Naive thymus-derived CD4-positive, alpha-beta T cell (primary cell): Measurements from ENCODE around the gene DLG2. TPM values are rescaled to one million over a fixed set of nuclear protein-coding genes. Genes with fewer than 3 reads are reported as not detected.

ENCODE experiments used
- ATAC-seq: fragments of 150-1000 bp; cut with Tn5 transposase; 2 replicates; pipeline ENCODE4 v1.10.0; 2021; ENCODE audit warnings: mild to moderate bottlenecking, moderate library complexity
- CTCF ChIA-PET: fragments of 350-600 bp; sonication (Branson Sonifier 250); formaldehyde crosslinking; loops from one replicate; lab custom pipeline; 2021; ENCODE audit warnings: antibody characterized with exemption; lab: Charles Lee
- POLR2A ChIA-PET: fragments of 350-600 bp; sonication (Branson Sonifier 250); formaldehyde crosslinking; loops from one replicate; lab custom pipeline; 2021; ENCODE audit warnings: antibody characterized with exemption, inconsistent platforms; lab: Charles Lee
- DNase-seq, 9 donors: peaks; one replicate each; pipeline versions ENCODE4 v3.0.0 to v3.0.0-alpha.2; 2020 to 2022; ENCODE audit warnings: mixed read lengths in 1 of 9
- H3K27ac ChIP-seq: one replicate; pipeline ENCODE4 v1.7.0; 2013; ENCODE audit warnings: mild to moderate bottlenecking, low read depth, low read length, moderate library complexity
- H3K27me3 ChIP-seq, 2 donors: one replicate each; pipeline ENCODE4 v1.7.0; 2013; ENCODE audit warnings: low read length in 2 of 2, mild to moderate bottlenecking in 2 of 2, moderate library complexity in 2 of 2; ENCODE audit not compliant: control insufficient read depth in 2 of 2, insufficient read depth in 2 of 2
- H3K36me3 ChIP-seq, 3 experiments: 1 replicate in 2 of 3; 2 replicates in 1 of 3; pipeline ENCODE4 v1.7.0; 2013; ENCODE audit warnings: low read length in 3 of 3, mild to moderate bottlenecking in 3 of 3, moderate library complexity in 1 of 3; ENCODE audit not compliant: insufficient read depth in 3 of 3, control insufficient read depth in 2 of 3
- H3K4me1 ChIP-seq, 2 donors: one replicate each; pipeline ENCODE4 v1.7.0; 2013; ENCODE audit warnings: low read length in 2 of 2, mild to moderate bottlenecking in 2 of 2, moderate library complexity in 1 of 2; ENCODE audit not compliant: control insufficient read depth in 2 of 2, insufficient read depth in 2 of 2
- H3K4me3 ChIP-seq: 2 replicates; pipeline ENCODE4 v1.7.0; 2013; ENCODE audit warnings: mild to moderate bottlenecking, low read length
- H3K9me3 ChIP-seq, 3 experiments: 1 replicate in 2 of 3; 2 replicates in 1 of 3; pipeline ENCODE4 v1.7.0; 2013; ENCODE audit warnings: low read length in 3 of 3; ENCODE audit not compliant: control insufficient read depth in 2 of 3
- H3K27ac Mint-ChIP-seq, 9 donors: one replicate each; pipeline ENCODE4 v1.8.0; 2020 to 2022; ENCODE audit warnings: mixed read lengths in 9 of 9, mild to moderate bottlenecking in 8 of 9, moderate library complexity in 5 of 9, inconsistent platforms in 2 of 9
- H3K27me3 Mint-ChIP-seq, 5 donors: one replicate each; pipeline ENCODE4 v1.8.0; 2021 to 2022; ENCODE audit warnings: mixed read lengths in 5 of 5, mild to moderate bottlenecking in 1 of 5
- H3K36me3 Mint-ChIP-seq, 5 donors: one replicate each; pipeline ENCODE4 v1.8.0; 2020 to 2022; ENCODE audit warnings: mixed read lengths in 5 of 5, mild to moderate bottlenecking in 3 of 5, inconsistent platforms in 1 of 5
- H3K4me1 Mint-ChIP-seq, 7 donors: one replicate each; pipeline ENCODE4 v1.8.0; 2020 to 2022; ENCODE audit warnings: mixed read lengths in 7 of 7, mild to moderate bottlenecking in 3 of 7, inconsistent platforms in 1 of 7
- H3K4me3 Mint-ChIP-seq, 10 donors: one replicate each; pipeline ENCODE4 v1.8.0; 2020 to 2022; ENCODE audit warnings: mild to moderate bottlenecking in 10 of 10, mixed read lengths in 10 of 10, moderate library complexity in 6 of 10, inconsistent platforms in 2 of 10
- H3K9me3 Mint-ChIP-seq, 11 donors: one replicate each; pipeline ENCODE4 v1.8.0; 2020 to 2022; ENCODE audit warnings: mixed read lengths in 11 of 11, mild to moderate bottlenecking in 4 of 11, inconsistent platforms in 1 of 11, moderate library complexity in 1 of 11
- intact Hi-C, 2 donors: fragments of 100-400 bp; cut with micrococcal nuclease; formaldehyde crosslinking; loops; one replicate each; pipeline ENCODE4 v1.15.1; 2023
- polyA plus RNA-seq, 2 donors: library from polyadenylated mRNA; unstranded; fragments of 300-500 nt; fragmentation: Illumina TruSeq; gene quantifications; one replicate each; pipeline ENCODE4 v1.2.3, GENCODE V29; 2021
- total RNA-seq, 6 experiments: library from RNA in 5 of 6; stranded (reverse) in 5 of 6; gene quantifications; 1 replicate in 5 of 6; 2 replicates in 1 of 6; pipeline ENCODE4 v1.2.3 and lab custom pipeline; 2021 to 2026

The DLG2 gene
- total and polyA plus RNA-seq, 7 experiments from 2014 or later: 0.64 to 6.1 (median 3.7) TPM

DNA sequence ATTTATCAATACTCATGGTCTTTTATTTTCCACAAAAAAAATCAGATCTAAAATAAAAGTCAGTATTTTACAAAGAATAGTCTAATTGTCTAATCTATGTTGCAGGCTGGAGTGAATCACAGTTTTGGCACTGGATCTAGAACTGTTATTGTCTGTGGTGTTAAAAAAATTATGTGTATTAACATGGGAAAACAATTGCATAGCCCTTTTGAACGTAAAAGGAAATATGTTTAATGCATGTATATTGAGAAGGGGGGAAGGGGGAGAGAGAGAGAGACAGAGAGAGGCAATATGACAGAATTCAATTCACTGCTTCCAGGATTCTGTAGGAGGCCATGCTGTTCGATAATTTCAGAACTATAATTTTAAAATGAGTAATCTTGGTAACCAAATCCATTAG lies 2016.1 kb downstream of the DLG2 start:
- ATAC-seq: no peak
- Mint-ChIP-seq H3K27ac (no peak overlapping the region), H3K4me3 (no peak overlapping the region), H3K36me3 (no peaks in the 10 kb centered on the region), H3K27me3 (peaks cover 0 to 8% (median 0%) of the 10 kb centered on the region in 5 donors), H3K9me3 (peaks cover 0 to 7% (median 0%) of the 10 kb centered on the region in 11 donors), H3K4me1 (no peaks in the 10 kb centered on the region)
- Histone ChIP-seq H3K4me3 (no peak overlapping the region), H3K27me3 (no peaks in the 10 kb centered on the region), H3K36me3 (no peaks in the 10 kb centered on the region), H3K9me3 (no peaks in the 10 kb centered on the region), H3K27ac (no peak overlapping the region), H3K4me1 (no peaks in the 10 kb centered on the region)
- intact Hi-C loops: no loop called here
- no peak for DNase-seq
- CTCF ChIA-PET: no interaction called here
- POLR2A ChIA-PET: no interaction called here

GRCh38 chr11:83609191-83609590 lies 2018.0 kb downstream of the DLG2 start:
- ChIA-PET CTCF (no interaction called here), POLR2A (no interaction called here)
- no peaks in the 10 kb centered on the region for H3K4me1 Mint-ChIP-seq
- no peaks in the 10 kb centered on the region for H3K4me1 ChIP-seq
- H3K27ac ChIP-seq: no peak overlapping the region
- no peak for ATAC-seq
- H3K4me3 ChIP-seq: no peak overlapping the region
- H3K36me3 Mint-ChIP-seq: no peaks in the 10 kb centered on the region
- no peaks in the 10 kb centered on the region for H3K27me3 ChIP-seq
- peaks cover 0 to 7% (median 0%) of the 10 kb centered on the region in 11 donors for H3K9me3 Mint-ChIP-seq
- H3K36me3 ChIP-seq: no peaks in the 10 kb centered on the region
- no peaks in the 10 kb centered on the region for H3K9me3 ChIP-seq
- H3K27ac Mint-ChIP-seq: no peak overlapping the region
- intact Hi-C loops: no loop called here
- peaks cover 0 to 8% (median 0%) of the 10 kb centered on the region in 5 donors for H3K27me3 Mint-ChIP-seq
- DNase-seq: no peak
- no peak overlapping the region for H3K4me3 Mint-ChIP-seq

DNA sequence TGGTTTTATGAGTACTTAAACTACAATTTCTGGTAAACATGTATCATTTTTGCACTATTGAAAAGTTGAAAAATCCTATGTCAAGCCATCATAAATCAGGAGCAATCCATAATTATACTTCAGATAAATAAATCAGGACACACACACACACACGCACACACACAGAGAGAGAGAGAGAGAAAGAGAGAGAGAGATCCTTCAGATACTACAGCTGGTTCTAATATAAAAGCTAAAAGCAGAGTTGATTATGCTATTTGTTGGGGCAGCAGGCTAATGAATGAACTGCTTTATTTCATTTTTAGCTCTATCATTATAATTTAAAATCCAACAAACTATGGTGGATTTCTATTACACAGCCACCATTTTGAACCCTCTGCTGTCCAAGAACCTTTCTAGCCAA lies 2018.6 kb downstream of the DLG2 start:
- Histone ChIP-seq H3K27me3 (no peaks in the 10 kb centered on the region), H3K36me3 (no peaks in the 10 kb centered on the region), H3K4me3 (no peak overlapping the region), H3K4me1 (no peaks in the 10 kb centered on the region), H3K9me3 (no peaks in the 10 kb centered on the region), H3K27ac (no peak overlapping the region)
- Mint-ChIP-seq H3K27me3 (peaks cover 0 to 8% (median 0%) of the 10 kb centered on the region in 5 donors), H3K9me3 (peaks cover 0 to 7% (median 1%) of the 10 kb centered on the region in 11 donors), H3K4me3 (no peak overlapping the region), H3K4me1 (no peaks in the 10 kb centered on the region), H3K27ac (no peak overlapping the region), H3K36me3 (no peaks in the 10 kb centered on the region)
- ChIA-PET CTCF (no interaction called here), POLR2A (no interaction called here)
- intact Hi-C loops: no loop called here
- no peak for ATAC-seq
- DNase-seq: no peak

DNA sequence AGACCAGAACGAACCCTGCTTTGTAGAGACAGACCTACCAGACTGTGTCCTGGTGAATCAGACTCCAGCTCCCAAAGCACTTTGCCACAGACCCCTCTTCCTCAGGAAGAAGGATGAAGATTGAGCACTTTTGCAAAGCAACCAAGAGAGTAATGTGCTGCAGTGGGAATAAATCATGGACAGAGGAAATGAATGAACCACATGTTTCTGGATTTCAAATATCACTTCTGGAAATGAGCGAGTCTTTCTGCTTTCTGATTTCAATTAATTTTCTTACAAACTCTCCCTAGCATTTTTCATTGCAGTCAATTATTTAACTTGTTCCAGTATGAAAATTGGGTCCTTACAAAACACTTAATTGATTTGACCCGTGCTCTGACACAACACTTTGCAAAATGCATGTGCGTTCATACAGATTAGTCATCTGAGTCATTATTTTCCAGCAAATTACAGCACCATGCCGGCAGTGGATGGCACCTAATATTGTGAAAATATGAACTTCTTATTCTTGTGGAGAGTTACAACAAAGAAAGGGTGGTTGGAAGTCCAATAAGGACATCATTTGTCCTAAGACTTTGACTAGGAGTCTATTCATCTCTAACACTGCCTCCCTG lies 2025.1 kb downstream of the DLG2 start:
- H3K9me3 ChIP-seq: no peaks in the 10 kb centered on the region
- no peaks in the 10 kb centered on the region for H3K36me3 Mint-ChIP-seq
- peaks cover 0 to 11% (median 0%) of the 10 kb centered on the region in 11 donors for H3K9me3 Mint-ChIP-seq
- H3K4me1 Mint-ChIP-seq: no peaks in the 10 kb centered on the region
- no peak overlapping the region for H3K4me3 Mint-ChIP-seq
- H3K4me1 ChIP-seq: no peaks in the 10 kb centered on the region
- H3K27ac Mint-ChIP-seq: no peak overlapping the region
- intact Hi-C loops: no loop called here
- no peak overlapping the region for H3K27ac ChIP-seq
- ATAC-seq (no peak), DNase-seq (no peak)
- ChIA-PET CTCF (no interaction called here), POLR2A (no interaction called here)
- peaks cover 0 to 3% (median 0%) of the 10 kb centered on the region in 5 donors for H3K27me3 Mint-ChIP-seq
- no peaks in the 10 kb centered on the region for H3K27me3 ChIP-seq
- no peaks in the 10 kb centered on the region for H3K36me3 ChIP-seq
- no peak overlapping the region for H3K4me3 ChIP-seq

DNA sequence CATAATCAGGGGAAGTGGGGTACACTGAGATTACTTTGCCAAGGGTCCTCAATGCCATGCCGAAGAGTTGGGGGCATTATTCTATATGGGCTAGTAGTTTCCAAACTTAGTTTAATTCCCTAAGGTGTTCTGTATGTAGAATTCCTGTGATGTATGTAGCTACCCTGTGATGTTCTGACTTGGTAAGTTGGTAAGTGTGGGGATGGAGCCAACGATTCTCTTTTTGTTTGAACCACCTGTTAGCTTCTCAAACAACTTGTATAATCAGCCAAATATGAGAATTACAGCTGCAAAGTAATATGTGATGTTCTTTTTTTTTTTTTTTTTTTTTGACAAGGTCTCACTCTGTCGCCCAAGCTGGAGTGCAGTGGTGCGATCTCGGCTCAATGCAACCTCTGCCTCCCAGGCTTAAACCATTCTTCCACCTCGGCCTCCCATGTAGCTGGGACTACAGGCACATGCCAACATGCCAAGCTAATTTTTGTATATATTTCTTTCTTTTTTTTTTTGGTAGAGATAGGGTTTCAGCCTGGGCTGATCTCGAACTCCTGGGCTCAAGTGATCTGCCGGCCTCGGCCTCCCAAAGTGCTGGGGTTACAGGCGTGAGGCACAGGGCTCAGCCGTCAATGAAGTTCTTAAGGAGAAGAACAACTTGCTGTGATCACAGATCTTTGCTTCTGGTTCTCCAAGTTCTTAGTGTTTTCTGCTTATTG lies 2025.8 kb downstream of the DLG2 start:
- H3K9me3 ChIP-seq: no peaks in the 10 kb centered on the region
- H3K27ac ChIP-seq: no peak overlapping the region
- Mint-ChIP-seq H3K9me3 (peaks cover 0 to 11% (median 0%) of the 10 kb centered on the region in 11 donors), H3K27ac (no peak overlapping the region), H3K27me3 (peaks cover 0 to 3% (median 0%) of the 10 kb centered on the region in 5 donors), H3K36me3 (no peaks in the 10 kb centered on the region), H3K4me3 (no peak overlapping the region), H3K4me1 (no peaks in the 10 kb centered on the region)
- ChIA-PET CTCF (no interaction called here), POLR2A (no interaction called here)
- no peak for DNase-seq
- H3K36me3 ChIP-seq: no peaks in the 10 kb centered on the region
- intact Hi-C loops: no loop called here
- no peak overlapping the region for H3K4me3 ChIP-seq
- H3K4me1 ChIP-seq: no peaks in the 10 kb centered on the region
- ATAC-seq: no peak
- H3K27me3 ChIP-seq: no peaks in the 10 kb centered on the region

DNA sequence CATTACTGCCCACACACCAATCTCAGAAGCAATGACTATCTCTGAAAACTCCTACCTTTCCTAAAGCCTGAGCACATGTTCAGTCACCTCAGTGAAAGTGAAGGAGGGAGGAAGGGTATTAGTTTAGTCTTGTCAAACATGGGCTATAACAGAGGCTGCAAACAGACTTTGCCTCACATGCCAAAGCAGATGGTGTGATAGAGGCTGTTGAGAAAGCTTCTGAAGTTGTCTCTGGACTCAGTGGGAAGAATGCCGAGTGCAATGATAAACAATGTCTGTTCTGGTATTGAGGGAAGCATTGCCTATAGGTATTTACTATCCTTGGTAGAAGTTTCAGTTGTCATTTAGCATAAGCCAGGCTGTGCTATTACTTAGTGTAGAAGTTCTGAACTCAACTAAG lies 2026.5 kb downstream of the DLG2 start:
- DNase-seq (no peak), ATAC-seq (no peak)
- intact Hi-C loops: no loop called here
- Histone ChIP-seq H3K4me3 (no peak overlapping the region), H3K4me1 (no peaks in the 10 kb centered on the region), H3K9me3 (no peaks in the 10 kb centered on the region), H3K36me3 (no peaks in the 10 kb centered on the region), H3K27me3 (no peaks in the 10 kb centered on the region), H3K27ac (no peak overlapping the region)
- Mint-ChIP-seq H3K9me3 (peaks cover 0 to 11% (median 0%) of the 10 kb centered on the region in 11 donors), H3K4me3 (no peak overlapping the region), H3K4me1 (no peaks in the 10 kb centered on the region), H3K27ac (no peak overlapping the region), H3K36me3 (no peaks in the 10 kb centered on the region), H3K27me3 (peaks cover 0 to 3% (median 0%) of the 10 kb centered on the region in 5 donors)
- ChIA-PET POLR2A (no interaction called here), CTCF (no interaction called here)

DNA sequence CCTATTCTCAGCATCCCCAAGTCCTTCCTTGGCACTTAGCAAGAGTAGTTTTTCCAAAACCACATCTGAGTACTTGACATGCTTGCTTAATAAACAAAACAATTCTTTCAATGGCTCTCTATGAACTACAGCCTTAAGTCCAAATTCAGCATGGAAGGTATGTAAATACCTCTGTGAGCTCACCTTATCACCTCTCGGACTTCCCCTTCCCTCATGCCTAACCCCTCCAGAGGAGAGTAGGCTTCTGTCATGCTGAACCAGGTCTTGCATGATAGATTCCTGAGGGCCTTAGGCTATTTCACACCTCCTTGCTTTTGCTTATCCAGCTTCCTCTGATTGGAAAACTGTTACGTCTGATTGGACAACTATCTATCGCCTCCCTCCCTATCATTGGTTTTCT lies 2028.1 kb downstream of the DLG2 start:
- ChIA-PET POLR2A (no interaction called here), CTCF (no interaction called here)
- intact Hi-C loops: no loop called here
- Mint-ChIP-seq H3K27ac (no peak overlapping the region), H3K4me3 (no peak overlapping the region), H3K27me3 (peaks cover 0 to 3% (median 0%) of the 10 kb centered on the region in 5 donors), H3K36me3 (no peaks in the 10 kb centered on the region), H3K9me3 (peaks cover 0 to 11% (median 4%) of the 10 kb centered on the region in 11 donors), H3K4me1 (no peaks in the 10 kb centered on the region)
- no peaks in the 10 kb centered on the region for H3K36me3 ChIP-seq
- no peaks in the 10 kb centered on the region for H3K9me3 ChIP-seq
- DNase-seq (no peak), ATAC-seq (no peak)
- no peak overlapping the region for H3K4me3 ChIP-seq
- no peak overlapping the region for H3K27ac ChIP-seq
- no peaks in the 10 kb centered on the region for H3K27me3 ChIP-seq
- H3K4me1 ChIP-seq: no peaks in the 10 kb centered on the region
